HAP-1 (cell line): ENCODE data around the gene RINL.
"Not testable (repeated sequence)": the region's sequence is repeated elsewhere in the genome, so short reads cannot be mapped to it uniquely, and the experiment has no call there.

Experiments
- DNase-seq, 2 experiments: peaks; one replicate each; pipeline ENCODE4 v3.0.0-alpha.2; 2016 to 2020; ENCODE audit warnings: low spot score in 2 of 2
- H3K27me3 ChIP-seq: fragments of 250-450 bp; sonication (Bioruptor Pico); 2 replicates; pipeline ENCODE4 v1.5.1; 2020; ENCODE audit warnings: low read depth, mild to moderate bottlenecking, moderate library complexity
- H3K36me3 ChIP-seq: fragments of 250-450 bp; sonication (Bioruptor Pico); replicated peaks from 2 replicates; pipeline ENCODE4 v1.5.1; 2020; ENCODE audit warnings: mild to moderate bottlenecking
- H3K4me1 ChIP-seq: fragments of 250-450 bp; sonication (Bioruptor Pico); 2 replicates; pipeline ENCODE4 v1.5.1; 2020; ENCODE audit warnings: mild to moderate bottlenecking
- H3K4me3 ChIP-seq: fragments of 250-450 bp; sonication (Bioruptor Pico); 2 replicates; pipeline ENCODE4 v1.5.1; 2020; ENCODE audit warnings: mild to moderate bottlenecking, moderate library complexity
- H3K9me3 ChIP-seq: fragments of 250-450 bp; sonication (Bioruptor Pico); 2 replicates; pipeline ENCODE4 v1.5.1; 2020; ENCODE audit warnings: mild to moderate bottlenecking, moderate library complexity
- in situ Hi-C: fragments of 300-500 bp; cut with MboI; formaldehyde crosslinking; loops from 3 replicates; pipeline ENCODE4 v1.14.3; 2020; ENCODE audit warnings: low sequenced_read_pairs, inconsistent platforms, mixed read lengths

The RINL gene

DNA sequence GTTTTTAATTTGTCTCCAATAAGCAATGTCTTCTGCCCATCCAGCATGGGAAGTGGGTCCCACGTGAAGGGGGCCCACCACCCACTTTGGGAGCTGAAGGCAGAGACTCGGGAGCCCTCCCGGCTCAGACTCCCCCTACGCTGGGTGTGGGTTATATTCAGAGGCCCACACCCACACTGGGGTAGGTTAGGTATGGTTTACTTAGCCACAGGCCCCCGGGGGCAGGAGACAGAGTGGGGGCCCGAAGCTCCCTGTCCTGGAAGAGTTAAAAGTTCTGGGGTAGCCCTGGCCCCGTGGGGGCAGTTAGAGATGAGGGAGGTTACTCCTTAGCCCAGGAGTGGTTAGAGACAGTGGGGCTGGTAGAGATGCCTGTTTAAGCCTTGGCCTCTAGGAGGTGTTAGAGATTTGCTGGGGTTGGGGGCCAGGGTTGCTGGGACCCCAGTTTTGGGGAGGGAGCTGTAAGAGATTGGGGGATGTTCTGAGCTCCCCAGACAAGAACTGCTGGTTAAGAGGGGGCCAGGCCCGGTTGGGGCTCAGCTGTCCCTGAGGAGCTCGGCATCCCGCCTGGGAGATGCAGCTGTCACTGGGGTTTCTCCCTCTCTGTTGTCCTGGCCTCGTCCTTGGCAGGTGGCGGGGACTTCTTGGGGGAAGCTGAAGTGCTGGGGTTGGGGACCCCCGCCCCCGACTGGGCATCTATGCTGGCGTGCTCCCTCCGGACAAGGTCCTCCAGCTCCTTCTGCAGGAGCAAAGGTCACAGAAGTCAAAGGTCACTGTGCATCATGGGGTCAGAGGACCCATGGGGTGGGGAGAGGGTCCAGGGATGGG is 712 bp upstream of the RINL start:
- Histone ChIP-seq H3K27me3 (no peaks in the 10 kb centered on the region), H3K4me3 (no peak overlapping the region), H3K9me3 (no peaks in the 10 kb centered on the region), H3K36me3 (no peaks in the 10 kb centered on the region), H3K4me1 (no peaks in the 10 kb centered on the region)
- no peak for DNase-seq
- in situ Hi-C loops, result no loop called here

DNA sequence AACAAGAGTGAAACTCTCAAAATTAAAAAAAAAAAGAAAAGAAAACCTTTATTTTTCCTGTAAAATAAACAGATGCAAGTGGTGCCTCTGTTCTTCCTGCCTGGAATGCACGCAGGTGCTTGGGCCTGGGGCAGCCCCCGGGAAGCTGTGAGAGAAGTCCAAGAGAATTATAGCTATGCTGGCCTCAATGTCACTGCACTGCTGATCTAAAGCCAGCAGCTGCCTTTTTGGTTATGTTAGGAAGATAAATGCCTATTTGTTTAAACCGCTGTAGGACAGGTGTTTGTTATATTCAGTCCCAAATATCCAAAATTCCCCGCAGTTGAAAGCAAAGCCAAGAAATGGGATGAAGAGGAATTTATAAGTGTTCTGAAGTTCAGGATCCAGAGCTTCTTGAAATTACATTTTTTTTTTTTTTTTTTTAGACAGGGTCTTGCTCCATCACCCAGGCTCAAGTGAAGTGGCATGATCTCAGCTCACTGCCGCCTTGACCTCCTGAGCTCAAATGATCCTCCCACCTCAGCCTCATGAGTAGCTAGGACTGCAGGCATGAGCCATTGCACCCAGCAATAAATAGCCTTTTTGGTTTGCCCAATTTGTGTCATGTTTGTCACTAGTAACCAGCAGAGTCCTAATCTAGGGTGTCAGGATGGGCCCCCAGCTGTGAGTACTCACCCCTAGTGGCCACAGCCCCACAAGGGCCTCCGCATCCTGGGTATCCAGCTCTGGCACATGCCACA is 2.2 kb downstream of the RINL start:
- Histone ChIP-seq H3K27me3 (no peaks in the 10 kb centered on the region), H3K4me3 (no peak overlapping the region), H3K4me1 (no peaks in the 10 kb centered on the region), H3K36me3 (no peaks in the 10 kb centered on the region), H3K9me3 (no peaks in the 10 kb centered on the region)
- no peak for DNase-seq
- in situ Hi-C loops, result no loop called here

DNA sequence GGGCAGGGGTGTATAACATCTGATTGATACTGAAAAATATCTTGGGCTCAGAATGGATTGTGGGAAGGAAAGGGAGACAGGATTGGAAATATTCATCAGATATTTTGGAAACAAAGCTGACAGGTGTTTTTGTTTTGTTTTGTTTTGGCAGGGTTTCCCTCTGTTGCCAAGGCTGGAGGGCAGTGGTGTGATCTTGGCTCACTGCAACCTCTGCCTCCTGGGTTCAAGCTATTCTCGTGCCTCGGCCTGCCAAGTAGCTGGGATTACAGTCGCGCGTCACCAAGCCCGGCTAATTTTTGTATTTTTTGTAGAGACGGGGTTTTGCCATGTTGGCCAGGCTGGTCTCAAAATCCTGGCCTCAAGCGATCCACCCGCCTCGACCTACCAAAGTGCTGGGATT is 4.7 kb downstream of the RINL start:
- H3K9me3 ChIP-seq, H3K27me3 ChIP-seq, DNase-seq, H3K36me3 ChIP-seq, in situ Hi-C loops, H3K4me3 ChIP-seq: not testable (repeated sequence)
- H3K4me1 ChIP-seq, result peaks cover 11% of the 10 kb centered on the region

GRCh38 chr19:38870612-38871011 is 7.5 kb downstream of the RINL start:
- no peaks in the 10 kb centered on the region; the same call in 1 of the 2 replicates for H3K36me3 ChIP-seq
- no peaks in the 10 kb centered on the region for H3K9me3 ChIP-seq
- no peak for DNase-seq
- no peaks in the 10 kb centered on the region for H3K27me3 ChIP-seq
- H3K4me1 ChIP-seq, result peaks cover 11% of the 10 kb centered on the region
- H3K4me3 ChIP-seq, result no peak overlapping the region; the same call in 1 of the 2 replicates
- in situ Hi-C loops, result no loop called here

DNA sequence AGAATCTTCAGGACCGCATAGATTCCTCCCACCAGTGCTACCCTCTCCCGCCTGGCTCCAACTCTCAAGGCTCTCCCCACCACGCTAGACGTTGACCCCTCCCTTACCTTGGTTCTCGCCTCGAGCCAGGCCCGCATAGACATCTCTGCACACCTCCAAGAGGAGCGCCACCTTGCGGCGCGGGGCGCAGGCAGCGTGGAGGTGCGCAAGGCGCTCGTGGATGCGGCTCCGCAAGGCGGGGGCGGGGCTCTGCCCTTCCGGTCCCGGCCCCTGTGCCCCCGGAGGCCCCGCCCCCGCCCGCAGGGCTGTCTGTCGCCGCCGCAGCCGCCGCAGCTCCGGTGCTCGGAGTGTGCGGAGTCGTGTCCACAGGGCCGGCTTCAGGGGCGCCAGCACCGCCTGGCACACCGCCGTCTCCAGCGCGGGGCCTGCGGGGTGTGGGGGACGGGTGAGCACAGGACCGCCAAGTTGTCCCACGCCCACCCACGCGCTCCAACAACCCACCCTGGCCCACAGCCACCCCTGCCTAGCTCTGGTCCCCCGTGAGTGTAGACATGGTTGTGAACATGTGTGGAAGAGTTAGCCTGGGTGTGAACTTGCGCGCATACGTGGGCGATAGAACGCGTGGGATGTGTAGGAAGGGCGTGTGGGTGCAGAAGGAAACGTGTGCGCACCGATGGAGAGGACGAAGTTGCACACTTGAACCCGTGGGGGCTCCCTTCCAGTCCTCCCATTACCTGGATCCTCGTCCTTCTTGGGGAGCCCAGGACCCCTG is 8.1 kb downstream of the RINL start:
- no peaks in the 10 kb centered on the region for H3K9me3 ChIP-seq
- peaks cover 11% of the 10 kb centered on the region for H3K4me1 ChIP-seq
- in situ Hi-C loops, result no loop called here
- no peaks in the 10 kb centered on the region; the same call in 1 of the 2 replicates for H3K36me3 ChIP-seq
- DNase-seq, result peak; percentile 80 to 96
- no peaks in the 10 kb centered on the region for H3K27me3 ChIP-seq
- peak overlapping the region; percentile 33 for H3K4me3 ChIP-seq

GRCh38 chr19:38869160-38869835 is 8.8 kb downstream of the RINL start:
- Histone ChIP-seq H3K4me3 (peak overlapping the region; percentile 33), H3K9me3 (no peaks in the 10 kb centered on the region), H3K36me3 (no peaks in the 10 kb centered on the region; the same call in 1 of the 2 replicates), H3K27me3 (no peaks in the 10 kb centered on the region), H3K4me1 (peaks cover 11% of the 10 kb centered on the region)
- no peak for DNase-seq
- in situ Hi-C loops, result no loop called here

GRCh38 chr19:38868551-38868950 is 9.5 kb downstream of the RINL start:
- no peak overlapping the region for H3K4me3 ChIP-seq
- no peaks in the 10 kb centered on the region for H3K27me3 ChIP-seq
- no peaks in the 10 kb centered on the region for H3K9me3 ChIP-seq
- in situ Hi-C loops, result no loop called here
- DNase-seq, result no peak
- H3K36me3 ChIP-seq, result no peaks in the 10 kb centered on the region; the same call in 1 of the 2 replicates
- peaks cover 11% of the 10 kb centered on the region for H3K4me1 ChIP-seq

- H3K4me1 ChIP-seq, result peaks cover 17% of the 10 kb centered on the region
- in situ Hi-C loops, result no loop called here
- no peaks in the 10 kb centered on the region; the same call in 1 of the 2 replicates for H3K36me3 ChIP-seq
These were observed 10.8 kb downstream of the RINL start for GRCh38 chr19:38867171-38867780.

DNA sequence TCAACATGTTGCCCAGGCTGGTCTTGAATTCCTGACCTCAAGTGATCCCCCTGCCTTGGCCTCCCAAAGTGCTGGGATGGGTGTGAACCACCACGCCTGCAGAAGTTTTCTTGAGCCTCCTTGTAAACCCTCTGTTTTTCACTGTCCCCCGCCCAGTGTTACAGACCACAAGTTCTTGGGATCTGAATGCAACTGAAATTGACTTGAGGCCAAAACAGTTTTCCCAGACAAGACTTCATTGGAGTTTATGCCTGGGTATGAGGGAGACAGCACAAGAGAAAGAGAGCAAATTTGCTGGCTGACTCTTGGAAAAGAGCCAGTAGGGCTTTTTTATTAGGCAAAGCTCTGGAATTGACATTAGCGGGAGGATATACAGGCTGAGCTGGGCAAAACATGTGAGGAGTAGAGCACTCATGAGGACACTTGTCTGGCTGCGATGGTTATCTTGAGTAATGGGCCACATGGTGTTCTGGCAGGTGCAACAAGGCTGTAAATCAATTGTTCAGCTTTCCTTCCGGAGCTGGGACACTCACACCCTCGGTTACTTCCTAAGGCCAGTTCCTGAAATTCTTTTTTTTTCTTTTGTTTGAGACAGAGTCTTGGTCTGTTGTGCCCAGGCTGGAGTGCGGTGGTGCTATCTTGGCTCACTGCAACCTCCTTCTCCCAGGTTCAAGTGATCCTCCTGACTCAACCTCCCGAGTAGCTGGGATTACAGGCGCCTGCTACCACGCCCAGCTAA is 15.6 kb downstream of the RINL start:
- Histone ChIP-seq H3K4me1 (peaks cover 7% of the 10 kb centered on the region), H3K36me3 (no peaks in the 10 kb centered on the region), H3K9me3 (no peaks in the 10 kb centered on the region), H3K4me3 (no peak overlapping the region), H3K27me3 (no peaks in the 10 kb centered on the region)
- in situ Hi-C loops, result no loop called here
- peak; percentile 39 to 41 for DNase-seq

More at GRCh38 chr19:38867171-38867780, 10.8 kb downstream of the RINL start:
- no peak for DNase-seq
- H3K27me3 ChIP-seq, result no peaks in the 10 kb centered on the region
- no peaks in the 10 kb centered on the region for H3K9me3 ChIP-seq
- H3K4me3 ChIP-seq, result no peak overlapping the region

DNA sequence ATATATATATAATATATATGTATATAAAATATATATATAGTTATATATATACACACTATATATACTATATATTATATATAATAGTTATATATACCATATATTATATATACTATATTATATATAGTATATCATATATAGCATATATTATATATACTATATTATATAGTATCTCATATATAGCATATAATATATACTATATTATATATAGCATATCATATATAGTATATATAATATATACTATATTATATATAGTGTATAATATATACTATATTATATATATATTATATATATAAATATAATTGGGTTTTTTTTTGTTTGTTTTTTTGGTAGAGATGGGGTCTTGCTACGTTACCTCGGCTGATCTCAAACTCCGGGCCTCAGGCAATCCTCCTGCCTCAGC is 16.7 kb downstream of the RINL start:
- Histone ChIP-seq H3K9me3 (no peaks in the 10 kb centered on the region), H3K4me1 (peaks cover 7% of the 10 kb centered on the region)
- in situ Hi-C loops, result no loop called here

DNA sequence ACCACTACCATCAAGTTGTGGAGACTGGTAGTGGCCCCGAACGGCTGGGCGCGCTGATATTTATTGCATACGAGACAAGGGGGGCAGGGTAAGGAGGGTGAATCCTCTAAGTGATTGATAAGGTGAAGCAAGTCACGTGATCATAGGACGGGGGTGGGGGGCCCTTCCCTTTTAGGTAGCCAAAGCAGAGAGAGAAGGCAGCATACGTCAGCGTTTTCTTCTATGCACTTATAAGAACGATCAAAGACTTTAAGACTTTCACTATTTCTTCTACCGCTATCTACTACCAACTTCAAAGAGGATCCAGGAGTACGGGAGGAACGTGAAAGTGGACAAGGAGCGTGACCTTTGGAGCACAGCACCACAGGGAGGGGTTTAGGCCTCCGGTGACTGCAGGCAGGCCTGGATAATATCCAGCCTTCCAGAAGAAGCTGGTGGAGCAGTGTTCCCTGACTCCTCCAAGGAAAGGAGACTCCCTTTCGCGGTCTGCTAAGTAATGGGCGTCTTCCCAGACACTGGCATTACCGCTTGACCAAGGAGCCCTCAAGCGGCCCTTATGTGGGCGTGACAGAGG is 18.4 kb downstream of the RINL start:
- in situ Hi-C loops, H3K9me3 ChIP-seq, H3K36me3 ChIP-seq, H3K4me3 ChIP-seq, H3K27me3 ChIP-seq, DNase-seq, H3K4me1 ChIP-seq: not testable (repeated sequence)

More for the DNA sequence above, 16.7 kb downstream of the RINL start:
- Histone ChIP-seq H3K4me3 (no peak overlapping the region), H3K36me3 (no peaks in the 10 kb centered on the region), H3K27me3 (no peaks in the 10 kb centered on the region)
- DNase-seq, result no peak

GRCh38 chr19:38856813-38857212 is 21.3 kb downstream of the RINL start:
- H3K9me3 ChIP-seq, result no peaks in the 10 kb centered on the region
- no peaks in the 10 kb centered on the region for H3K27me3 ChIP-seq
- H3K36me3 ChIP-seq, result no peaks in the 10 kb centered on the region
- no peaks in the 10 kb centered on the region for H3K4me1 ChIP-seq
- DNase-seq, result no peak
- in situ Hi-C loops, result no loop called here
- no peak overlapping the region for H3K4me3 ChIP-seq
